SW480 (cell line): ENCODE results near the gene EXOSC7.
"Not testable (repeated sequence)": the region's sequence is repeated elsewhere in the genome, so short reads cannot be mapped to it uniquely, and the experiment has no call there.

Experiments
- DNase-seq: peaks from one replicate; pipeline ENCODE4 v3.0.0-alpha.2; 2016; ENCODE audit warnings: low spot score

The EXOSC7 gene

GRCh38 chr3:44976002-44976815 lies at the start of gene EXOSC7, which contains the start of gene ZDHHC3:
Gene EXOSC7 (plus strand): TSS chr3:44976244. CDS start chr3:44976278, 34 bp downstream.
Gene ZDHHC3 (minus strand): TSS chr3:44976174. CDS start chr3:44959436, 16,738 bp downstream.
- peak; percentile 84 for DNase-seq

DNA sequence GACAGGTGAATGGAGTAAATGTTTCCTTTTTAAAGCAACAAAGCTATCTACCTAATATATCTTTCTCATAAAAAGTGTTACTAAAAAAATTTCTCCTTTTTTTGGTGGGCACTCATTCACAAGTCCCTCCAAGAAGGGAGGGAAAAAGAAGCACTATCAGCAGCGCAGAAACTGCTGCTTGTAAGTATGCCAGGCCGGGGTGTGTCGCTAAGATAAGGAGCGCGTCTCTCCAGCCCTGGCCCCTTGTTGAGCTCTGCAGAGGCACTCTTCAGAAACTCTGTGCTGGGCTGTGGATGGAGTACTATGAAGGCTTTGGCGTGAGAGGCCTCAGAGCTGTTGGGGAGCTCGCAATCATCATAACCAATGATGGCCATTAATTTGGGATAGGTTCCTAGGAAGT lies 49.1 kb upstream of the EXOSC7 start:
- DNase-seq = no peak

GRCh38 chr3:44927371-44927770 lies 48.7 kb upstream of the EXOSC7 start:
- DNase-seq = no peak

DNA sequence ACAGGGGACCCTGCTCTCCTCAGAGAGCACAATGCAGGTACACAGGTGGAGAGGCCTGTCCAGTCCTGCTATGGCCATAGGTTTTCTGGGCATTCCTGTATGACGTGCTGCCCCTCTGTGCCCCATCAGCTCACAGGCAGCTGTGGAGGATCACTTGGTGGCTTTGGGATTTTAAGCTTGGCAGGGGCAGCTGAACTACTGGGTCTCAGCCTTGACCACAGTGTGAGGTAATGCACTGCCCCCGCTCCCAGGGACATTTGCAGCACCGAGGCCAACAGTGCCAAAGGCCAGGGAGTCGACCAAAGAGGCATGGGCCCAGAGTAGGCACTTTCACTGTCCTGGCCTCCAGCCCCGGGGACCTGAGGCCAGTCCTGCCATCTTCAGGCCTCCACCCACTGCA lies 46.3 kb upstream of the EXOSC7 start:
- DNase-seq = no peak

- DNase-seq = no peak
Observed at GRCh38 chr3:44930911-44931310, 45.1 kb upstream of the EXOSC7 start.

DNA sequence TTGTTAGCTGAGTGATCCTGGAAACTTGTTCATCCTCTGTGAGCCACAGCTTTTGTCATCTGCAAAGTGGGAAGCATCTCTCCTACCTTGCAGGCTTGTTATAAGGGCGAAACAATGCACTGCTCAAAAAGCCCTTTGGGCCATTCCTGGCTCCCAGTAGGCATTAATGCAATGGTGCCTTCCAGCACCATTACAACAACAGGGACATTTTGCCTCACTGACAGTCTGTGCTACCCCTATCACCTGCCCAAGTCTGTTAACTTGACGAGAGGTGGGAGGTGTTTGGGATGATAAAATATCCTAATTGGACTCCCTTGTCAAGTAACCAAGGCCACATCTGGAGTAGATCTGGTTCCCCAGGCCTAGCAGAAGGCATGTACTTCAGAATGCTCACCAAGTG lies 44.3 kb upstream of the EXOSC7 start:
- DNase-seq = no peak

DNA sequence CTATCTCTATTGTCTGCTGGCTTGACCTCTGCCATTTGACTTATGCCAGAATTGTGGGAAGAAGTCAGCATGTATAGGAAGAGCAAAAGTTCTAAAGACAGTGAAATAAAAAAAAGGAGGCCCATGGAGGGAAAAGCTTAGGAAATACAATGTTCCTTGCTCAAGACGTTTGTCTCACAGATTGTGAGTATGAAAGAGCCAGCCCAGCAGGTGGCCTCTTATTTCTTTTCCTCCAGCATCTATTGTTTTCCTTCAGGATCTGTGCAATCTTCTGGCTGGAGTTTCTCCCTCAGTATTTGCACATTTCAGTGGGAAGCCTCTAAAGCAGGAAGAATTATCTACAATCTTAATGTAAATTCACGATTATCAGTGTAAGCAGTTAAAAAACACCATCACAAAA lies 43.8 kb upstream of the EXOSC7 start:
- DNase-seq = no peak

DNA sequence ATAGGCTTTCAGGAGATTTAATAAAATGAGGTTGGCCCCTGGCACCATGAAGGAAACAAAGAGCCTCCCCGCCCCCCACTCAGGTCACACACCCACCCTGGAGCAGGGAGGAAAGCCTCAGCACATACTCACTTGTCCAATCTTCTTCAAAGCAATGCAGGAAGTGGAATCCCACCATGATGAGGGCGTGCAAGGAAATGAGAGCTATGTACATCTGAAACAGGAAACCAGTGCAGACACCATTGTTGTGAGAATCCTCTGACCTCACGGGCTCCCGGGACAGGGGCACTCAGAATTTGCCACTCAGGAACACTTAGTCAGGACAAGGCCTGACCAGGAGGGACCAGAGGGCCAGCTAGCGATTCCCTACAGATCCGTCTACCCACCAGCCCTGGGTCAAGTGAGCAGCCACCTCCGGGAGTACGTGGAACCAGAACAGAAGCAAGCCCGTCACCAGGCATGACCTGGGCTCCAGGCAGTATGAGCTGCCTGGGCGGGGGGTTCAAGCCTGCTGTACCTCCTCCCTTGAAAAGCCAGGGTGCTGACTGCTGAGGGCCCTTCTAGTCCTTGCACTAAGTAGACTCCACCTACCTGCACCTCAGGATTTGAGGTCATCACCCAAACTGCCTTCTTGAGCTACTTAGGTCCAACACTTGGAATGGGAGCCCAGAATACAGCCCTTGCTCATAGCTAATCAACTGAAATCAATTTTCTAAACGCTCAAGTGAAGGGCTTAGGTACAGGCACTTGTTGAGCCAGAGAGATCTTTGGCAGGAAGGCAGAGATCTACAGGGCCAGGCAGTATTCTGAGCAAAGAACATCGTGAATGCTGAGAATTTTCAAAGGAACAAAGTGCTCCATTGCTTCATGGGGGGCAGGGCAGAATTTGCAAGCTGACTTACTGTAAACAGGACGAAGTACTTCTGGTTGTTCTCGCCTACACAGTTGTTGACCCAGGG lies 42.8 kb upstream of the EXOSC7 start:
- no peak for DNase-seq

- no peak for DNase-seq
Observed at GRCh38 chr3:44939581-44940036, 36.4 kb upstream of the EXOSC7 start.

DNA sequence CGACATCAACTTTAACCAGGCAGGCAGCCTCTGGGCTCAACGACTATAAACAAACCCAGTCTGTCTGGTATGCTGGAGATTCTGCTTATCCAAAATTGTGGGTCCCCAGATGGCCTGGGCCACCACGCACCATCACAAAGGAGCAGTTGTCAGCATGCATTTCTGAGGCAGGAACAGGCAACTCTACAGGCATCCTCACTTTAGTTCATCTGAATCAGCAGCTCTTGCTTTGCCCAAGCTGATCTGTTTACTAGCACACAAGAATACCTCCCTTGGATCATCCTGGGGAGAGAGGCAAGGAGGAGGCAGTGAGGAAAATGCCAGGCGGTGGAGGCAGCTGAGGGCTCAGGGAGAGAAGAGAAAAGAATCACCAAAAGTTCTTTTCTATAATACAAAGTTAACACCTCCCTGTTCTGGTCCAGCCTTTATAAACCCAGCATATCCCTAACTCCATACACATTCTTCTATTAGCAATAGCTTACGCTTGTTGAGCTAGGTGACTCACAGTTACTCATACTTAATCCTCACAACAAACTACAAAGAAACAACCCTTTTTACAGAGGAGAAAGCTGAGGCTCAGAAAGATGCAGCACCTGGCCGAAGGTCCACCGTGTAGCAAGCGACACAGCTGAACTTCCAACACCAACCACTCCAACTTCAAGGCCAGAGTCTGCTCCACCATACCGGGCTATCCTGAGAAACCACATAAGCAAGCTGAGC lies 33.7 kb upstream of the EXOSC7 start:
- DNase-seq = peak; percentile 8

DNA sequence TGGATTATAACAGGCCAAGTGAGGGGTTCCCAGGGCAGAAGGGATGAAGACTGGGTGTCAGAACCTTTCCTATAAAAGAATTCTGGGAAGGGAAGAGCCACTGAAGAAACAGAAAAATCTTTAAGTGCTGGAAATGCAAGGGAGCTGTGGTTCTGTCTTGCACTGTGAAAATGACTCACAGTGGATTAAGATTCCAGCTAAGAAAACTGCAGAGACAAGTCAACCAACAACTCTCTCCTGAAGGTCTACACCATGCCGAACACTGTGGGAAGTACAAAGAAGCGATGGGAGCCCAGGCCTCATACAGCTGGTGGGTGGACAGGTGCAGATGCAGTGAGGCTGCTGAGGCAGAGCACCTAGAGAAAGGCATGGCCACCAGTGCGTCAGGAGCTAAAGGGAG lies 27.8 kb upstream of the EXOSC7 start:
- DNase-seq = no peak

DNA sequence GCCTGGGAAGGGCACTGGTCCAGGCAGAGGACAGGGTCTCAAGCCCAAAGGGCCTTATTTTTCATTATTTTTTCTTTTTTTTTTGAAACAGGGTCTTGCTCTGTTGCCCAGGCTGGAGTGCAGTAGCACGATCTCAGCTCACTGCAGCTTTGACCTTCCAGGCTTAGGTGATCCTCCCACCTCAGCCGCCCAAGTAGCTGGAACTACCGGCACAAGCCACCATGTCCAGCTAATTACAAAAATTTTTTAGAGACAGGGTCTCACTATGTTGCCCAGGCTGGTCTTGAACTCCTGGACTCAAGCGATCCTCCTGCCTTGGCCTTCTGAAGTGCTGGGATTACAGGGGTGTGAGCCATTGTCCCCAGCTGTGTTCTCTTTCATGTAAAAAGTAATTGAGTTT lies 26.3 kb upstream of the EXOSC7 start:
- not testable (repeated sequence) for DNase-seq

DNA sequence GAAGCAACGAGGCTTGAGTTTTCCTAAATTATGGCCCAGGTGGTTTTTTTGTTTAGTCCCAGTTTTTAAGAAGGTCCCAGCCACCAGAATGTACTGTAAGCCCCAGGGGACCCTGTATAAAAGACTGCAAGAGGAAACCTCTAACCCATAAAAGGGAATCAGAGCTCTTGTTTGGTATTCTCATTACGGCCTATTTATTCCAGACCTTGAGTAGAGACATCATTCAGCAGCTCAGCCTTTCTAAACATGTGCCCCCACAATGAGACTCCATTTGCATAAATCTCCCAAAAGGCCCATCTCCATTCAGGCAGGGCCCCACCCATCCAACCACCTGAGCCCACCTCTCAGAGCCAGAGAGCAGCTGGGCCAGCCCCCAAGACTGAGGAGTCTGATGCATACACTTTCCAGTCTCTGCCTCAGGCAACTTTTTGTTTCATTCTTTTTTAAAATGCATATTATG lies 25.7 kb upstream of the EXOSC7 start:
- no peak for DNase-seq

DNA sequence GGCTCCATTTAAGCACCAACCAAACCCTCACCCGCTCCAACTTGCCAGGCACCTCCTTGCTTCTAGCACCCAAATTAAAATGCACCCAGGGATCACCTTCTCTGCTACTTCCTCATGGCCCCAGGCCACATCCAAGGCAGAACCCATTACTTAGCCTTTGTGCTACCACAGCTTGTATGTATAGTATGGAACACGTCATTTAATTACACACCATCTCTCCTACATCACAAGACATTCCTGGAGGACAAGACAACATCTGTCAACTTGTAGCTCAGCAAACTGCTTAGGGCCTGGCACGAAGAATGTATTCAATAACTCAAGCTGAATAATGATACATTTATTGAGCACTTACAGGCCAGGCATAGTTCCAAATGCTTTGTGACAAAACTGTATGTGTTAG lies 23.4 kb upstream of the EXOSC7 start:
- no peak for DNase-seq

GRCh38 chr3:44954304-44954703 lies 21.7 kb upstream of the EXOSC7 start:
- no peak for DNase-seq

DNA sequence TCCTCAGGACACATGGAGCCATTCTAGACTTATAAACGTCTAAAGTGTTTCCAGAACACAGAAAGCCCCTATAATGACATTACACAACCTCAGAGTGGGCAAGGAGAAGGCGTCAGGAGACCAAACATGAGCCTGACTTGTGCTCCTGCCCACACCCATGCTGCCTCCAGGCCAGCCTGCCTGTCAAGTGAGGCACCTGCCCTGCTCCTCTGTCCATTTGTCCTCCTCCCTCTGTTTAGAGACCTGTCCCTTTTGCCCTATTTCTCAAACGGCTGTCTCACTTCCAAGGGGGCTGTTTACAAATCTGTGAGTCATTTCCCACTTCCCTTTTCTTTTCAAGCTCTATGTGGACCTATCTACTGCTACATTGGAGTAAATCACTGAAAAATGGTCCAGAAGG lies 21.1 kb upstream of the EXOSC7 start:
- DNase-seq = no peak

DNA sequence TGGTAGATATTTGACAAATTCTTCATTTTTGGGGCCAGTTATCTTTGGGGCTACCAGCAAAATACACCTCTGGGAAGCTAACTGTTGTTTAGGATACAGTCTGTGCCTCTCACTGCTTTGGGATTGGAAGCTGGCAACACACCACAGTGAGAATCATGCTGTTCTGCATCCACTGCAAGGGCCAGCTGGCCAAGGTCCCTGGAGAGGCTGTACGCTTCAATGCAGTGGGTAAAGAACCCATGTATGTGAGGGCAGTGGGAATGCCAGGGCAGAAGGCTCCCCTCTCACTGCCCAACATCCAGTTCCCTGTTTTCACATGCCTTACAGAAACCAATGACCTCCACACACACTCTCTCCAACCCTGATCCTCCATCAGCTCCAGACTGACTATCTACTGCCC lies 20.1 kb upstream of the EXOSC7 start:
- no peak for DNase-seq

DNA sequence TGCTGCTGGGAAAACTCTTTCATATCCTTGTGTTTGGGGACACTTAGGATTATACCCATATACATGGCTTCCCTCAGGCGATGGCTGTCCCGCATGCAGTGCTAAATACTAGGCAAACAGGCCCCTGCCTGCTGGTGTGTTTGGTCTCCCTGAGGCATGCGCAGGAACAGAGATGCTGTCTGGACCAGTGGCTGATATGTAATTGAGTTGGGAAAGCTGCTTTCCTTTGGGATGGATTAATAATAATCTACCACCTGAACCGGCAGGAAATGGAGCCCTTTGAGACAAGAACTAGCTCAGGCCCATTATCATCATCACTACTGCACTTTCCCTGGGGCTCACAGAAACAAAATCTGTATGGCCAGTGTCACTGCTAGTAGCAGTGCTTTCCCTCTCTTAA lies 18.1 kb upstream of the EXOSC7 start:
- no peak for DNase-seq

DNA sequence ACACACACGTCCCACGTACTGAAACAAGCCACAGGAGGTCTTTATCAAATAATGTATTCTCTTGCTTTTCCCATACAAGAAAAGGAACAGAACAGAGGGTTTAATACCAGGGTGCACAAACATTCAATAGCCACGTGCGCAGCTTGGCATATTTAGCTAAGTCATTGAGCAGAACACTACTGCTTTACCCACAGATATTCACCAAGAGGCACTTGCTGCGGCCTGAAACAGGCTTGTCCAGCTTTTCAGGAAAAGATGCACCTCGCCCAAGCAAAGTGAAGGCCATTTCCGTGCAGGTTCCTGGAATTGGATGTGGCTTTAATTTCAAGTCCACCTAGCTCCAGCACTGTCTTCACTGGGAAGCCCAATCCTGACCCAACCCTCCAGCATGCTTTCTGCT lies 17.7 kb upstream of the EXOSC7 start:
- no peak for DNase-seq

GRCh38 chr3:44960387-44961026 lies 15.5 kb upstream of the EXOSC7 start:
- DNase-seq = no peak

DNA sequence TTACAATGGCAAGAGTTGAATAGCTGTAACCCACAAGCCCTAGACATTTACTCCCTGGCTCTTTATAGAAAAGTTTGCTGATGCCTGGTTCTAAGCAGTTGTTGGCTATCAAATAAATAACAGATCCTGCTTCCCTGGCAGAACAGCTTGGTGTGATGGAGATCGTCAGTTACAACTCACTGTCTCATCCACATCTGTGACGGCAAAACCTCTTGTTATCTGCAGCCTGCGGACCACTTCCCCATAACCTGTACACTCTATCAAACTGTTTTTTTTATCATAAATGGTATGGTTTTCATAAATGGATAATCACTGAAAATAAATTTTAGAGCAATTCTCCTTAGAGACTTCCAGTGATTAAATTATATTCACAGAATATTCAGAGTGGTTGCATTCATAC lies 14.2 kb upstream of the EXOSC7 start:
- DNase-seq = no peak
